ENCODE data around the gene CACNB1.

Gene CACNB1

DNA sequence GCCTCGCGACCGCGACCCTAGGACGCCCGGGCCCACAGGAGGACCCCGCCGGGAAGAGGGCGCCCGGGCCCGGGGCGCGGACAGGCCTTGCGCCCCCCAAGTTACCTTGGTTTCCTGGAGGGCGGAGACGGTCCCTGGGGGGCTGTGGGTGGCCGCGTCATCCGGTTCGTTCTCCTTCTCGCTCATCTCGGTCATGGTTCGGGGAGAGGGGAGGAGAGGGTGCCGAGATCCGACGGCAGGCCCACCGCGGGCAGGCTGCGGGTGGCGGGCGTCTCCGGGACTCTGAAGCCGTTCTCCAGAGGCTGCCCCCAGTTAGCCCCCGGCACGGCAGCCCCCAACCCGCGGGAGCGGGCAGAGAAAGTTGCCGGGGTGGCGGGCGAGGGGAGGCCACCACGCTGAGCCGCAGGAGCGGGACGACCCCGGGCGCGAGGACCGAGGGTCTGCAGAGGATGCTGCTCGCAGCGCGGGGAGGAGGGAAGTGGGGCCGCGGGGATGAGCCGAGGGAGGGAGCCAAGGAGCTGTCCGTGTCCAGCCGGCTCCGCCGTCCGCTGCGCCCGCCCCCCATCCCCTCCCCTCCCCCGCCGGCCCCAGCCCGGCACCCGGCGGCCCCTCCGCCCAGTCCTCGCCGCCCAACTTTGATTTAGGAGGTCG is 28.0 kb upstream of the CACNB1 start, which contains the start of gene STAC2:
Gene STAC2 (minus strand): TSS at position 638 of the 651 bp plus-strand sequence. CDS start 443 bp downstream, at position 195.
- no peak for DNase-seq

DNA sequence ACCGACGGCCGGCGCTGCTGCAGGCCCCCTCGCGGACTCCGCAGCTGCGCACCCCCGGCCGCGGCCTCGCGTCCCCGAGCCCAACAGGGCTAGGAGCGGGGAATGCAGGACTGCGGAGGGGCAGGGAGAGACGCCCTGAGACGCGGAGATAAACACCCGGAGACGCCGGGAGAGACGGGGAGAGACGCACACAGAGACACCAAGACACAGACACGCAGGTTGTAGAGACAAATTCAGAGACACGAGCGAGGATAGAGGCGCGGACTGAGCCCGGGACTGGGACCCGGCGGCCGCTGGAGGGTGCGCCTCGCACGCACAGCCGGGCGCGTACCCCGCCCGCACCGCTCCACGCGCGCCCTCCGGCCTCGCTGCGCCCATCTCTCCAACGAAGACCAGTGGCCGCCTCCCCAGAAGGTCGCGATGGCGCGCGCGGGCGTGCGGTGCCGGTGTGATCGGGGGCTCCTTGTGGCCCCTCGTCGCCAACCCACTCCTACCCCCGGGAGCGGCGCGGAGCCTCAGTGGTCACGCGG is 27.4 kb upstream of the CACNB1 start:
- DNase-seq, result no peak

DNA sequence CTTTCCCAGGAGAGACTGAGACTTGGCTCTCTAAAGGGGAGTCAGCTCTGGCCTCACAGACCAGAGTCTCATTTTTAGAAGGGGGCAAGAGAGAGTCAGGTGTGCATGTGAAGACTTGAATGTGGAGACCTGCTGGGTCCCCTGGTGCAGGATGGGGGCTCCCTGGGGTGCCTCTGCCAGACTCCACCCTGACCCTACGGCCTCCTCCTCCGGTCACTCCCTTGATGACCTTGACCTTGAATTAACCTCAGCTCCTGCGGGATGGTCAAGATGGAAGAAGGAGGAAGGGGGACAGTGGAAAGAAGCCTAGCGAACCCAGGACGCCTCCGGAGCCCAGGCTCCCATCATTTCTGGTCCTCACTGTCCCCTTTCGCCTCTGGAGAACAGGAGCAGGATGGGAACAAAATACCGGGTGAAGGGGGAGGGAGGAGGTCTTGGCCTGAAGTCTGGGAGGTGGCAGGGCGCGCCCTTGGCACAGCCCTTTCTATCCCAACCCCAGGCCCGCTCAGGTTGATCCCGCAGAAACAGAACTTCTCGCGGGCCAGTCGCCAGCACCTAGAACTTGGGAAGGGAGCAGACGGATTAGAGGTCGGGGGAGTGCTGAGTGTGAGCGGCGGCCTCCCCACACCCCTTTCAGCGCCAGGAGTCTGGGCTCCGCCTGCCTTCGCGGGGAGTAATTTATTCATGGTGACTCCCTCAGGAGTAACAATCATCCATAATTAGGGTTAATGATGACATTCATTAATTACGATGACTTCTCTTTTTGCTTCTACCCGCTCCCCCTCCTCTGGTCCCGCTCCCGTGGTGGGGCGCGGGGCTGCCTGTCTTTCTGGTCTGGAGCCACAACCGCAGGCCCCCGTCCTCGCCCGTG is 26.7 kb upstream of the CACNB1 start:
- no peak for DNase-seq

DNA sequence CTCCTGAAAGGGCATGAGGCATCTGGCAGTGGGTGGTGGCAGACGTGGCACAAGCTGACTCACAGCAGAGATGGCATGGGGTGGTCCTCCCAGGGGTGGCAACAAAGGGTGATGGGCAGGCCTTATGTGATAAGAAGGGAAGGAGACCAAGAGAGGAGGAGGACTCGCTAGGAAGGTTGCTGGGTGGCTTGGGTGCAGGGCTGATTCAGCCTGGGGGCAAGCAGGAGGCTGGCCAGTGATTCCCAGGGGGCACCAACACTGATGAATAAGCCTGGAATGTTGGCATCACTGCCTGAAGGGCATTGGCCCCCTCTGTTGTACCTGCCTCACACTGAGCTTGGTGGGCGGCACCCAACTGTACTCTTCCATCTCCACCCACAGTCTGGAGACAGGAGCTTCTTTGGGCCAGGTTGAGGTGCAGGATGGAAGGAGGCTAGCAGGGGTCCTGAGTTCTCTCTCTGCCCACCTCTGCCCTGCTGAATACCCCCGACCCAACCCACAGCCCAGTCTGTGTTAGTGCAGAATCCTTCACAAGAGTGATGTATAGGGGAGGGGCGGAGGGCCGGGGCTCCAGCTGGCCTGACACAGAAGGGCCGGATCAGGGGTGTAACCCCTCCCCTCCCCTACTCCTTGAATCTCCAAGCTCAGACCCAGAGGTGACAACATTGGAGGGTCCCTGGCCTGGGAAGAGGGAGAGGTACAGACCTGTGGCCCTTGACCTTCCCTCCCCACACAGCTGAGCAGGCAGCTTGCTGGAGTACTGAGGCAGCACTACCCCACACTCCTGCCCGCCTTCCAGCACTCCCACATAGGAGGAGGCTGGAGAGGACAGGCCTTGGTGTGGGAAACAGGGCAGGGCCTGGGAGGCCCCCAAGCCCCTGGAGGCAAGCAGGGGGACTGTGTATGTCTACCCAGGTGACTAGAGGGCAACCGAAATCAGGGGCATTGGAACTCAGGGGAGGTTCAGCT is 25.7 kb upstream of the CACNB1 start:
- DNase-seq, result no peak

DNA sequence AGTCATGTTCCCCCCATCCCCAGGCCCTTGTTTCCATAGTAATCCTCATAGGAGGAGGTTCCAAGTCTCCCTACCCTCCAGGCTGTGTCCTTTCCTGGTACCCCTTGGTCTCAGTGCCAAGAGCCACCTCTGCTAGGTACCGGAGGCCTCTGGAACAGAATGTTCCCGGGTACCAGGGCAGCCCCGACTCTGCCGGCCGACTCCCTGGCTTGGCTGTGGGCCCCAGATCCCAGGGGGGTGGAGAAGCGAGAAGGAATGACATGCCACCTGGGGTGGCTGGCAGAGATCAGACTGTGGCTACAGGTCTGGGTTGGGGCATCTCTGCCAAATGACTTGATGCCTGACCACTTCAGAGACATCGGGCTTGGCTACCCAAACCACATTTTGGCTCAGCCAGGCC is 24.7 kb upstream of the CACNB1 start:
- no peak for DNase-seq

DNA sequence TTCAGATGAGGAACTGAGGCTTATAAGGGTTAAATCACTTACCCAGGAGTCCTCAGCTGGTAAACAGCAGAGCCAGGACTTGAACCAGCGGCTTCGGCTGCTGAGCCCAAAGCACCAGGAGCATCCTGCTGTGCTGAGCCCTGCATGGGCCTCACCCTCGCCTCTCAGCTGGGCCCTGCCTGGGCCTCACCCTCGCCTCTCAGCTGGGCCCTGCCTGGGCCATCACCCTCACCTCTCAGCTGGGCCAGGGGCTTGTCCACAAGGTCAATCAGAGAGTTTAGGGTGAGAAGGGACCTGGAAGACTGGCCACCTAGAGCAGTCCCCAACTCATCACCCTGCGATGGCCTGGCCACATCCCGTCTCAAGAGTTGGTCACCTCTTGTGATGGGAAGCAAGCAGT is 24.1 kb upstream of the CACNB1 start:
- DNase-seq, result no peak

DNA sequence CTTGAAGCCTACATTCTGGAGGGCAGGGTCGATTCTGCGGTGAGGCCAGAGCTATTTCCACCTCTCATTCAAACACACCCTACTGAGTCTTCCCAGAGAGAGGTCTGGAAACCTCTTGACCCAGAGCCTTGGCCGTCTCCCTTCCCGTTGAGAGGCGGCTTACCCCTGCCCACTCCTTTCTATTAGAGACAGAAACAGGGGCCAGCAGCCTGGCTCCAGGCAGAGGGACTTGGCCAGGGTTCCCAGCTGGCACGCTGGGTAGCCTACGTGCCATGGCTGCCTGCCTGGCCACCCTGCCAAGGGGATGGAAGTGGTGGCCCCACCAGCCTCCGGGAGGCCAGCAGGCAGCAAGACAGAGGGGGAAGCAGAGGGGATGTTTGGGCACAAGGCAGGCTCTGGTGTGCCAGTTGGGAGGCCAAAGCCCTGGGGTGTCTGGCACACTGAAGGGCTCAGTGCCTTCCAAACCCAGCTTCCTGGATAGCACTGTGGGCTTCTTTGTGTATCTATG is 22.2 kb upstream of the CACNB1 start:
- DNase-seq, result no peak

DNA sequence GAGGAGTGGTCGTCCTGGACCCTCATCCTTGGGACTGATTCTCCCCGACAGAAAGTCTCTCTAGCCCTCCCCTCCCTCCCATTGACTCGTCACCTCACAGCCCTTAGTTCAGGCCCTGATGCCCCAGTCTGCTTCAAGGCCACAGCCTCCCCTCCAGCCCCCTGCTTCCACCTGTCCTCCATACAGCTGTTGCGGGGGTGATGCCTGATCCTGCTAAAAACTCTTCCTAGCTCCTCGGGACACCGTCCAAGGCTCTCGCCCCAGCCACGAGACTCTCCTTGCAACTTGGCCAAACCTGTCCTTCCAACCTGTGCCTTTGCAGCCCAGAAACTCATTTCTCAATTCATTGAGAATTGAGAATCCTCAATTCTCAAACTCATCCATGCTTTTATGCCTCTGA is 21.4 kb upstream of the CACNB1 start:
- no peak for DNase-seq

DNA sequence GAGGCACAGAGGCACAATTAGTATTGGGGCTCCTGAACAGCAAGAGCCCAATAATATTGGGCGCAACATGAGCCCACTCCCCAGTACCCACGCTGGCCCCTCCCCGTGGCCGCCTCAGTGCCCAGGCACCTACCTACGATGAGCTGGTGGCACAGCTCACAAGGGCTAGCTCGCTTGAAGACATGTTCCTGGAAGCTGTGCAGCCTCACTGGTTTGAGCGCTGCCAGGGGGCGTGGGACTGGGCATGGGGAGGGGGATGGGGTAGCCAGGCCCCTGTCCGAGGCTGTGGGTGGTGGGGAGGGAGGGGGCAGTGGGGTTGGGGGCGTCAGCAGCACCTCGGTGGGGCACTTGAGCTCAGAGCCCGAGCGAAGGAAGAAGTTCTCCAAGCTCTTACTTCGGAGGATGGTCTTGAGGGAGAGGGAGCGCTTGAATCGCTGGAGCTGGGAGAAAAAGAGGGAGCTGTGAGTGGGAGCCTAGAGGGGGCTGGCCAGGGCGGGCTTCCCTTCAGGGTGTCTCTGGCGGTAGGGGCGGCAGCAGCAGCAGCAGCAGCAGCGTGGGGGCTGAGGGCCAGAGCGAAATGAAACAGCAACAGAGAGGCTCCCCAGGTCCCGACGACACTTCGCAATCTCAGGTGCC is 20.4 kb upstream of the CACNB1 start:
- no peak for DNase-seq

DNA sequence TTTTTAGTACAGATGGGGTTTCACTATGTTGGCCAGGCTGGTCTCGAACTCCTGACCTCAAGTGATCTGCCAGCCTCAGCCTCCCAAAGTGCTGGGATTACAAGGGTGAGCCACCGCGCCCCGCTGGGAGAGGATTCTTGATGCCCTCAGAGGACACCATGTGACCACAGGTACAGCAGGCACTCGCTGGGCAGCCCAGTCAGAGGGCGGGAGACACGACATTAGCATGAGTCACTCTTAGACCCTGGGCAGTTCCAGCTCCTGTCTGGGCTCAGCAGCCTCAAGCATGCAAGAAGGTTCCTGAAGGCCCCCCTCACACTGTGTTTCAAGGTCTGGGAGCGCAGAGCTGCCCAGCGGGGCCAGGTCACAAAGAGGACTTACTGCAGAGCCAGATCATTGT is 16.4 kb upstream of the CACNB1 start:
- DNase-seq, result peak; percentile 25

DNA sequence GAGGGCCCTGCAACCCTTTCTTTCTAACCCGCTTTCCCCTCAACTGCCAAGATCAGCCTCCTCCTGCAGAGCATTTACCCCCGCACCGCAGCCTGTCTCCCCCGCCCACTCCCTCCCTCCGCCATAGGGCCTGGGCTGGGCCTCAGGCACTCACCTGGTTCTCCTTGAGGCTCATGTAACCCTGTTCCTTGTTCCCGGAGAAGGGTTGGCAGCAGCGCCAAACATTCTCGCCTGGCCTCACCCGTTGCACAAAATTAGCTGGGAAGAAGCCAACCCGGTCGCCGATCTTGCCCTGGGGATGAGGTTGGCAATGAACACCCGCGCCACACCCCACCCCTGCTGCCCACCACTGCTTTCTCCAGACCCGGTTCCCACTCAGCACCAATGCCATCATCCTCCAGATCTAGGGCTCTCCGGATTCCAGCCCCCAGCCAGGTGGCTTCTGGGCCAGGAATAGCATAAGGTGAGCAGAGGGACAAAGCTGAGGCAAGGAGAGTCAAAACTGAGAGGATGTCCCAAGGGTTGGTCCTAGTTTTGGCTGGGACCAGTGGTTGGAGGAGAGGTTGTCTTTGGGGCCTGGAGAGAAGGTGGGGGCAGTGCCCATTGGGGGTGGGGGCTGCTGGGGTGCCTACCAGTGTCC is 15.5 kb upstream of the CACNB1 start:
- DNase-seq, result no peak

DNA sequence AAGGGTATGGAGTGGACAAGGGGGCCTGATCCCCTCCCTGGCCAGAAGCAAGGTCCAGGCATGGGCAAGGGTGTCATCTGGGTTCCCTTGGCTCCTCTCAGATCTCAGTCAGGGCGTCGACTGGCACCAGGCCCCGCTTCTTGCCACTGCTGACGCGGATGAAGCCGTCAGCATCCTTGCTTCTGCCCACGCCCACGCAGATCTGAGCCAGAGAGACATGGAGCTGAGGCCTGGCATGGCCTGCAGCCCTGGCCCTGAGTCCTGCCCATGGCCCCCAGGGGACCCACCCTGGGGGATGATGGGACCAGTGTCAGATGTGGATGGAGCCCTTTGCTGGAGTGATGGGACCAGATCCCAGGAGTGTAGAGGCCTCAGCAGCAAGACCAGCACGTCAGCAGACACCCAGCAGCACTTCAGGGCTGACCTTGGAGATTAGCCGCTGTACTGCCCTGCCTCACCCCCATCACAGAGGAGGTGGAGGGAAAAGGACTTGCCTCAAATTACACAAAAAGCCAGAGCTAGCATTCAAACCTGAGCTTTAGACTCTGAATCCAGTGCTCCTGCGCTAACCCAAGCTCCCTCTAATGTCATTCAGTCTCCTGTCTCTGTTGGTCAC is 14.8 kb upstream of the CACNB1 start:
- no peak for DNase-seq

DNA sequence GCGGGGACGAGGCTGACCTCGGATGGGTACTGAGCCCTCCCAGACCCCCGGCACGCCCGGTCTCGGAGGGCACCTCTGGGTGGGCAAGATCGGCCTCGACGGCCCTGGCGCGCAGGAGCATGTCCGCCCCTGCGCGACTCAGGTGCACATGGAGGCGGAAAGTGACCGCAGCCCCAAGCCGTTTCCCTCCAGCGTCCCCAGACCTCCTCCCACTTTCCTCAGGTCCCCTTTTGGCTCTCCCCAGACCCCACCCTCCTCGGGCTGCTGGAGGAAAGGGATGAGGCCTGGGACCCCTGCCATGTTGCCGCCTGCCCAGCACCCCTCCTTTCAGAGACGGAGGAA is 12.6 kb upstream of the CACNB1 start:
- no peak for DNase-seq

DNA sequence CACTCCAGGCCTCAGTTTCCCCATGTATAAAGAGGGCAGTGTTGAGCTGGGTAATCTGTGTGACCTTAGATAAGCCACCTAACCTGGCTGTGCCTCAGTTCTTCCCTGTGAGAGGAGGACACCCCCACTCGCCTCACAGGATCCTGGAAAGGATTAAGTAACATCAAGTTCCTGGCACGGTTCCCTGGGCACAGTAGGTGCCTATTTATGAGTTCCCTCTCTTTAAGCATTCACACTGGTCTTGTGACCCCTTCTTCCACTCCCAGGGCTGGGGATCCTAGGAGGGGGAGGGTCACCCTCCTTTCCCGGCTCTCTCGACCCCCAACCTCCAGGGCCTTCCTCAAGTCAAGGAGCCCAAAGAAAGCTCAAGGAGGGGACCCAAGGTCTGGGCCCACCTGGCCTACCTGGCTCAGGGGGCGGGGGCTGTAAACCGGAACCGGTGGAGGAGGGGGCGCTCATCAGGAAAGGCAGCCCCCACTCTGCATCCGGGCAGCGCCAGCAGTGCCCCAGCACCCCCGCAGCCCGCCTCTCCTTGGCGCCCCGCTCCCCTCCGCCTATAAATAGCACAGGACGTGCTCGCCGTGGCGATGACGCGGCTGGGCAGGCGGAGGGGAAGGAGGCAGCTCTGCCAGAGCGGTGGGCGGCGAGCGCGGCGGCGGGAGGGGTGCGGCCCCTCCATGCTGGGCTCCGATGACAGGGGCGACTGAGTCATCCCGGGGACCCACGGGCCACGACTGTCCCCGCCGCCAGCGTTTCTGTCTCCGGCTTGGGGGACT is 12.0 kb upstream of the CACNB1 start:
- DNase-seq, result peak; percentile 26

DNA sequence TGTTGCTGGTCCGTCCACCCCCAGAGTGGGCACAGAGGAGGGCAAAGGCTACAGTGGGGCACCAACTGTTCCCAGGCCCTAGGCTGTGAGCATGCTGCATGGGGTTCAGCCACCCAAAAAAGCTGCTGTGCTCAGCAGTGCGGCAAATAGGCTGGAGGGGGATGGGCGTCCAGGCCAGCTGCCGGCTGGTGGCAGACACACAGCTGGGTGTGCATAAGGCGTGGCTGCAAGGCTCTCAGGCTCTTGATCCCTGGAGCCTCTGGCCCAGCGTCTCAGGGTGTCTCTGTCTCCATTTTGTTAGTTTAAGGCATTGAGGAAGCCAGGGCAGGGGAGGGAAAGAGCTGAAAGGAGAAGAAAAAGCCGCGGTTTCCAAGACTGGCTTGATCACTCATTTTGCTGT is 11.4 kb upstream of the CACNB1 start:
- DNase-seq, result peak; percentile 2

DNA sequence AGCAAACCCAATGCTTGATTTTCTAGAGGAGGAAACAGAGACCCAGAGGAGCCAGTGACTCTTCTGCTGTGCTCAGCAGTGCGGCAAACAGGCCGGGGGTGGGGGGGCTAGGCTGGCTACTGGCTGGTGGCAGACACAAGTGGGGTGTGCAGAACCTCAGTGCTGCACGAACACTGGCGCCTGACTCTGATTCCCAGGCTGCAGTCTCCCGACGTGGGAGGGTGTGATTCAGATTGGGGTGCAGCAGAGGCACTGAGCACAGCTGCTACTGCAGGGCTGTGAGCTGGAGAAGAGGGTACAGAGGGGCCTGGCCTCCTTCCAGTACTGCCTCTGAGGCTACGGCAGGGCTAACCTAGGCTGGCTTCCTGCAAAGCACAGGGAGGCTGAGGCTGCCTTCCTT is 10.7 kb upstream of the CACNB1 start:
- DNase-seq, result no peak

DNA sequence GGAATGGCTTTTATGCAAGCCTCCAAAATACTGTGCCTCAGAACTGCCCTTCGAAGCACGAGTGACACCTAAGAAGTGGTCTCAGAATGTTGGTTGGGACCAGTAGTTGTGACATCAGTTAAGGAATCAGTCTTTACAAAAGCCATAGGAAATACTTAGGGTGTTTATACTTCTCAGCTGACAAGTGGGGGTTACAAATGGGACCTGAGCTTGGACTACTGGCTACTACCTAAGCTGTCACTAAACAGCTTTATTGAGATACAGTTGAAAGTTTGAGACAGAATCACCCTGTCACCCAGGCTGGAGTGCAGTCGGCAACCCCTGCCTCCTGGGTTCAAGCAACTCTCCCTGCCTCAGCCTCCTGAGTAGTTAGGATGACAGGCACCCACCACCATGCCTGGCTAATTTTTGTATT is 7.7 kb upstream of the CACNB1 start:
- DNase-seq, result no peak

DNA sequence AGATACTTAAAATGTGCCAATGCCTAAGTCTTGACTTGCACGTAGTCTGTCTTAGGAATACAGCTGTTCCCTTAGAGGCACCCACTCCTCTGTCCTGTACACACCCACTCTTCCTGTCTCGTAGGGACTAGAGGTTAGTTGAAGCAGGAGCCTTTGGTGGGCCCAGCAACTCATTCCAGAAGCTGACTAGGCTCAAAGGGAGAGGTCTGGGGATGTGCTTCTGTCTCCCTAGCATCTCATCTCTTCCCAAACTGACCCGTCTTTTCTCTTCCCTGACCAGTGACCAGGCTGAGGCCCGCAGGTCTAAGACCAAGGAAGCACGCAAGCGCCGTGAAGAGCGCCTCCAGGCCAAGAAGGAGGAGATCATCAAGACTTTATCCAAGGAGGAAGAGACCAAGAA is 6.8 kb upstream of the CACNB1 start:
- DNase-seq, result no peak

DNA sequence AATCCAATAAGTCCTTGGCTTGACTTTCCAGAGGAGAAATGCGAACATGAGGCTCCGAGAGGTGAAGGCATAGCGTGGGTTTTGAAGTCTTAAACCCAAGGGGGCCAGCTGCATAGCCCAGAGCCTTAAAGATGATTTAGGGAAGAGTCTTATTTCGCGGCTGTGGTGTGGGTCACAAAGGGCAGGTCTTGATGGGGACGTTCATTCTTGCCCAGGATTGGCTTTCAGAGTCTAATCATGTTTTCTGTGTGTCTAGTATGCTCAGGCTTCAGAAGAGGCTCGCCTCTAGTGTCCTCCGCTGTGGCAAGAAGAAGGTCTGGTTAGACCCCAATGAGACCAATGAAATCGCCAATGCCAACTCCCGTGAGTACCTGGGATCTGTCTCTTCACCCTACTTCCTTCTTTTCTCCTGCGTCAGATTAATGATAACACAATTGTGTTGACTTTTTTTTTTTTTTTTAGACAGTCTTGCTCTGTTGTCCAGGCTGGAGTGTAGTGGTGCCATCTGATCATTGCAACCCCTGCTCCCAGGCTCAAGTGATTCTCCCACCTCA is 3.6 kb upstream of the CACNB1 start:
- no peak for DNase-seq

Measured in NCI-H774 (cell line).